HepG2 (cell line): ENCODE results near the gene VAPA. TPM values are rescaled to one million over a fixed set of nuclear protein-coding genes. Genes with fewer than 3 reads are reported as not detected.

Experiments
- ATAC-seq: fragments of 200-7000 bp; cut with Tn5 transposase; 3 replicates; pipeline ENCODE4 v1.9.1; 2020; ENCODE audit warnings: mild to moderate bottlenecking, moderate library complexity
- BruUV-seq: library from RNA; stranded (reverse); fragments of 400-500 nt; replicated peaks from 2 replicates; lab custom pipeline; 2021; lab: Mats Ljungman, UMichigan
- CTCF ChIA-PET: fragments of 300-600 bp; formaldehyde crosslinking; extraction: SDS; loops from one replicate; lab custom pipeline; 2021; ENCODE audit warnings: low total read pairs, inconsistent platforms, low intra/inter-chr PET ratio; lab: Yijun Ruan, JAX
- POLR2A ChIA-PET: fragments of 350-600 bp; sonication (Branson Sonifier 250); formaldehyde crosslinking; loops from one replicate; lab custom pipeline; 2020; ENCODE audit warnings: antibody characterized with exemption, inconsistent platforms; lab: Yijun Ruan, JAX
- DNase-seq: peaks from one replicate; pipeline ENCODE4 v3.0.0-alpha.2; 2015; ENCODE audit warnings: low spot score
- FAIRE-seq: peaks from 3 replicates; lab custom pipeline; 2011; peaks lifted over from hg19 to GRCh38; lab: Jason Lieb, UNC
- H2AFZ ChIP-seq: one replicate; pipeline ENCODE4 v1.6.1; 2011; ENCODE audit warnings: low read length, inconsistent platforms
- H3K27ac ChIP-seq: fragments of 300-600 bp; 3 replicates; pipeline ENCODE4 v1.8.0; 2011; ENCODE audit warnings: mixed run types, mild to moderate bottlenecking, mixed read lengths, low read length, inconsistent platforms; ENCODE audit not compliant: insufficient read depth; ENCODE audit errors: extremely low read length
- H3K27me3 ChIP-seq, 2 experiments: fragments of 200-600 bp in 1 of 2; 2 replicates in 1 of 2; 3 replicates in 1 of 2; pipeline versions ENCODE4 v1.6.0 to v1.8.0; 2011; ENCODE audit warnings: low read length in 2 of 2, mild to moderate bottlenecking in 2 of 2, moderate library complexity in 2 of 2, inconsistent platforms in 1 of 2; ENCODE audit not compliant: insufficient read depth in 2 of 2, control insufficient read depth in 1 of 2
- H3K36me3 ChIP-seq, 2 experiments: fragments of 200-600 bp in 1 of 2; replicated peaks in 1 of 2; 2 replicates in 1 of 2; 3 replicates in 1 of 2; pipeline versions ENCODE4 v1.5.1 to v1.8.0; 2011; ENCODE audit warnings: low read length in 2 of 2, inconsistent platforms in 1 of 2; ENCODE audit not compliant: insufficient read depth in 2 of 2, control insufficient read depth in 1 of 2
- H3K4me1 ChIP-seq: 2 replicates; pipeline ENCODE4 v1.5.1; 2012; ENCODE audit warnings: low read length, inconsistent platforms; ENCODE audit not compliant: insufficient read depth
- H3K4me2 ChIP-seq: 2 replicates; pipeline ENCODE4 v1.6.0; 2011; ENCODE audit warnings: low read depth, low read length, inconsistent platforms
- H3K4me3 ChIP-seq, 3 experiments: fragments of 200-600 bp in 1 of 3; sonication (generic), shearing (Covaris generic) in 1 of 3; replicated peaks in 1 of 3; 2 replicates each; pipeline ENCODE4 v1.5.1; 2011 to 2016; ENCODE audit warnings: low read length in 3 of 3, inconsistent platforms in 2 of 3, low read depth in 2 of 3, mild to moderate bottlenecking in 2 of 3, control low read depth in 1 of 3, mixed read lengths in 1 of 3; ENCODE audit not compliant: insufficient read depth in 1 of 3
- H3K79me2 ChIP-seq: one replicate; pipeline ENCODE4 v1.6.1; 2011; ENCODE audit warnings: low read length, inconsistent platforms; ENCODE audit not compliant: insufficient read depth
- H3K9ac ChIP-seq: 2 replicates; pipeline ENCODE4 v1.6.0; 2011; ENCODE audit warnings: mild to moderate bottlenecking, low read depth, low read length, inconsistent platforms; ENCODE audit not compliant: insufficient read depth
- H3K9me3 ChIP-seq: 2 replicates; pipeline ENCODE4 v1.5.1; 2012; ENCODE audit warnings: mild to moderate bottlenecking, low read length
- H4K20me1 ChIP-seq: 2 replicates; pipeline ENCODE4 v1.6.0; 2011; ENCODE audit warnings: inconsistent platforms, mild to moderate bottlenecking, low read length, moderate library complexity; ENCODE audit not compliant: insufficient read depth
- CENPX ChIP-seq: sonication (generic); formaldehyde crosslinking; IDR thresholded peaks from 2 replicates; pipeline ENCODE4 v1.9.0; 2021; ENCODE audit warnings: mild to moderate bottlenecking, missing genetic modification reagents, moderate library complexity
- FOXM1 ChIP-seq: sonication (generic); formaldehyde crosslinking; IDR thresholded peaks from 2 replicates; pipeline ENCODE4 v1.5.0; 2020; ENCODE audit warnings: missing genetic modification reagents
- LRRFIP1 ChIP-seq: sonication (generic); formaldehyde crosslinking; conservative IDR thresholded peaks from 2 replicates; pipeline ENCODE4 v1.4.0; 2020; ENCODE audit warnings: missing genetic modification reagents
- MAFG ChIP-seq: sonication (generic); formaldehyde crosslinking; IDR thresholded peaks from 2 replicates; pipeline ENCODE4 v1.5.1; 2020; ENCODE audit warnings: mild to moderate bottlenecking, missing genetic modification reagents
- RFXANK ChIP-seq: IDR thresholded peaks from 2 replicates; pipeline ENCODE4 v1.6.1; 2016
- SNAPC5 ChIP-seq: sonication (generic); formaldehyde crosslinking; IDR thresholded peaks from 2 replicates; pipeline ENCODE4 v1.8.1; 2023; ENCODE audit warnings: mild to moderate bottlenecking, missing genetic modification reagents, borderline replicate concordance
- THRA ChIP-seq: sonication (generic); formaldehyde crosslinking; IDR thresholded peaks from 2 replicates; pipeline ENCODE4 v1.4.0; 2020; ENCODE audit warnings: missing genetic modification reagents, borderline replicate concordance
- XRCC5 ChIP-seq: fragments of 200-400 bp; formaldehyde crosslinking; optimal IDR thresholded peaks from 2 replicates; pipeline ENCODE3; 2017; ENCODE audit warnings: mild to moderate bottlenecking, low read length
- ZFP41 ChIP-seq: sonication (generic); formaldehyde crosslinking; IDR thresholded peaks from 2 replicates; pipeline ENCODE4 v1.4.0; 2020; ENCODE audit warnings: mild to moderate bottlenecking, missing genetic modification reagents, borderline replicate concordance
- ZKSCAN8 ChIP-seq: IDR thresholded peaks from 2 replicates; pipeline ENCODE4 v1.6.1; 2016; ENCODE audit warnings: borderline replicate concordance, missing genetic modification reagents, missing compliant biosample characterization
- ZNF432 ChIP-seq: sonication (generic); formaldehyde crosslinking; IDR thresholded peaks from 2 replicates; pipeline ENCODE4 v1.5.0; 2020; ENCODE audit warnings: missing genetic modification reagents, mild to moderate bottlenecking, borderline replicate concordance
- WGBS: methylation state at CpG from one replicate; pipeline ENCODE4 v1.1.6; 2017; ENCODE audit warnings: low lambda C conversion rate; 5-methylcytosine and 5-hydroxymethylcytosine counted together
- in situ Hi-C: cut with HindIII; loops from 2 replicates; pipeline ENCODE4 v1.10.0; 2017; ENCODE audit warnings: low pct_unique_long_range_greater_than_20kb; ENCODE audit not compliant: extremely low pct_ligation_motif_present
- intact Hi-C: fragments of 100-400 bp; cut with micrococcal nuclease; formaldehyde crosslinking; loops from one replicate; pipeline ENCODE4 v1.10.0; 2022; ENCODE audit not compliant: unreplicated experiment
- polyA plus RNA-seq, 8 experiments: library from polyadenylated mRNA; depleted of rRNA in 3 of 8; stranded (reverse) in 7 of 8; unstranded in 1 of 8; fragments of >200 nt; fragmentation: Illumina TruSeq in 4 of 8; extraction: Trizol in 4 of 8; gene quantifications; 2 replicates each; pipeline versions ENCODE4 v1.2.1 to v1.2.3, GENCODE V29; 2011 to 2016; ENCODE audit warnings: low read depth in 4 of 8, missing spikeins in 1 of 8, mixed read lengths in 1 of 8; ENCODE audit not compliant: insufficient read depth in 1 of 8
- total RNA-seq, 5 experiments: library from RNA; depleted of rRNA; stranded (reverse); fragments of >200 nt; fragmentation: Illumina TruSeq; extraction: Trizol; gene quantifications; 2 replicates each; pipeline ENCODE4 v1.2.3, GENCODE V29; 2016; ENCODE audit warnings: low read depth in 1 of 5

The VAPA gene
- total and polyA plus RNA-seq, 2 of the 13 experiments (the other 11 are each of a cell fraction or from before 2014, with no cell fraction given), result 167 to 294 TPM

- Histone ChIP-seq H3K4me3 (no peak overlapping the region), H3K4me1 (peaks cover 37% of the 10 kb centered on the region), H3K27ac (no peak overlapping the region), H4K20me1 (no peaks in the 10 kb centered on the region), H2AFZ (no peak overlapping the region), H3K4me2 (no peak overlapping the region), H3K79me2 (no peaks in the 10 kb centered on the region), H3K27me3 (no peaks in the 10 kb centered on the region), H3K9ac (no peak overlapping the region), H3K36me3 (no peaks in the 10 kb centered on the region), H3K9me3 (peaks cover 15% of the 10 kb centered on the region)
- POLR2A ChIA-PET, result no interaction called here
- TF ChIP-seq RFXANK (CRISPR knock-in tag) (no peak), ZKSCAN8 (CRISPR knock-in tag) (no peak), CENPX (no peak), FOXM1 (CRISPR knock-in tag) (no peak), LRRFIP1 (no peak), ZNF432 (CRISPR knock-in tag) (no peak), ZFP41 (CRISPR knock-in tag) (no peak), XRCC5 (no peak), THRA (CRISPR knock-in tag) (no peak), MAFG (CRISPR knock-in tag) (no peak), SNAPC5 (CRISPR knock-in tag) (no peak)
- ATAC-seq (no peak), FAIRE-seq (no peak), DNase-seq (no peak)
- WGBS, result 92% methylated on average over 7 of the region's 7 CpGs
- intact Hi-C loops (no loop called here), in situ Hi-C loops (no loop called here)
- CTCF ChIA-PET, result no interaction called here
- no TSS peak for BruUV-seq
Measured at GRCh38 chr18:9865764-9866490, 47.9 kb upstream of the VAPA start.
